NCI-H345 (cell line): ENCODE results near the gene ZNF503.

Experiments
- DNase-seq: peaks from one replicate; lab custom pipeline; 2025; lab: John Stamatoyannopoulos, UW

ZNF503 gene

GRCh38 chr10:75406462-75407223 lies 5.1 kb upstream of the ZNF503 start:
- DNase-seq = no peak

- no peak for DNase-seq
These were observed 4.3 kb upstream of the ZNF503 start for GRCh38 chr10:75405598-75406461.

- peak; percentile 22 for DNase-seq
These were observed 3.4 kb upstream of the ZNF503 start for GRCh38 chr10:75404815-75405597.

- DNase-seq = peak; percentile 87
These were observed 2.6 kb upstream of the ZNF503 start for GRCh38 chr10:75403939-75404814.

GRCh38 chr10:75403144-75403938 lies 1.8 kb upstream of the ZNF503 start:
- DNase-seq = peak; percentile 47

- DNase-seq = no peak
These were observed 1.1 kb upstream of the ZNF503 start for GRCh38 chr10:75402486-75403143.

GRCh38 chr10:75400771-75401568 lies 594 bp downstream of the ZNF503 start:
- DNase-seq = peak; percentile 62

- peak; percentile 49 for DNase-seq
These were observed 1.3 kb downstream of the ZNF503 start for GRCh38 chr10:75400163-75400770.

- DNase-seq = peak; percentile 49
These were observed 2.0 kb downstream of the ZNF503 start for GRCh38 chr10:75399461-75400162.

GRCh38 chr10:75398692-75399460 lies 2.7 kb downstream of the ZNF503 start:
- no peak for DNase-seq

- no peak for DNase-seq
These were observed 3.3 kb downstream of the ZNF503 start for GRCh38 chr10:75398200-75398691.

GRCh38 chr10:75397496-75398199 lies 3.9 kb downstream of the ZNF503 start:
- DNase-seq = no peak

- DNase-seq = no peak
These were observed 4.7 kb downstream of the ZNF503 start for GRCh38 chr10:75396631-75397495.

GRCh38 chr10:75395932-75396630 lies 5.5 kb downstream of the ZNF503 start:
- DNase-seq = no peak
